Stomach (tissue), 9 donors: ENCODE results near the gene AGGF1. TPM values are rescaled to one million over a fixed set of nuclear protein-coding genes. Genes with fewer than 3 reads are reported as not detected.
A peak's percentile ranks its signal among the peaks of the same experiment; 100 is the strongest.

Experiments used
- DNase-seq, 2 donors: peaks; one replicate each; pipeline versions ENCODE4 v3.0.0 to v3.0.0-alpha.2; 2013 to 2019
- H3K27ac ChIP-seq, 5 donors: fragments of 200-600 bp in 4 of 5; sonication (generic) in 4 of 5; one replicate each; pipeline ENCODE4 v1.5.1; 2013 to 2019; ENCODE audit warnings: mild to moderate bottlenecking in 1 of 5, moderate library complexity in 1 of 5
- H3K27me3 ChIP-seq, 3 donors: fragments of 200-600 bp; sonication (generic); one replicate each; pipeline ENCODE4 v1.5.1; 2017 to 2019; ENCODE audit warnings: mixed run types in 1 of 3
- H3K36me3 ChIP-seq, 4 donors: fragments of 200-600 bp; sonication (generic); 1 replicate in 3 of 4; 2 replicates in 1 of 4; pipeline ENCODE4 v1.5.1; 2016 to 2019
- H3K4me1 ChIP-seq, 4 donors: fragments of 200-600 bp; sonication (generic); one replicate each; pipeline ENCODE4 v1.5.1; 2016 to 2019
- H3K4me3 ChIP-seq, 4 donors: fragments of 200-600 bp; sonication (generic) in 3 of 4; one replicate each; pipeline ENCODE4 v1.5.1; 2016 to 2019; ENCODE audit warnings: mild to moderate bottlenecking in 1 of 4
- H3K9me3 ChIP-seq, 4 donors: fragments of 200-600 bp; sonication (generic); one replicate each; pipeline ENCODE4 v1.5.1; 2016 to 2019
- EP300 ChIP-seq: sonication (generic); formaldehyde crosslinking; IDR thresholded peaks from one replicate; pipeline ENCODE4 v1.6.1; 2017; ENCODE audit warnings: antibody characterized with exemption
- POLR2A ChIP-seq, 4 donors: fragments of 450-650 bp; IDR thresholded peaks; one replicate each; pipeline ENCODE4 v1.6.1; 2016; ENCODE audit warnings: antibody characterized with exemption in 4 of 4, control low read depth in 2 of 4, mild to moderate bottlenecking in 1 of 4, moderate library complexity in 1 of 4
- POLR2AphosphoS5 ChIP-seq, 3 donors: sonication (generic); formaldehyde crosslinking; IDR thresholded peaks; one replicate each; pipeline ENCODE4 v1.6.1; 2016; ENCODE audit warnings: antibody characterized with exemption in 3 of 3
- WGBS, 5 donors: extraction: QIAGEN DNeasy Blood & Tissue Kit in 3 of 5; methylation state at CpG; one replicate each; pipeline versions ENCODE4 v1.1.5 to v1.1.7; 2013 to 2018; 5-methylcytosine and 5-hydroxymethylcytosine counted together
- intact Hi-C: fragments of 100-400 bp; cut with DNase I; formaldehyde crosslinking; loops from one replicate; pipeline ENCODE4 v1.15.1; 2023; ENCODE audit warnings: low total_unique reads
- polyA plus RNA-seq, 3 donors: library from polyadenylated mRNA; stranded (reverse); fragments of 200-250 nt; gene quantifications; one replicate each; pipeline ENCODE4 v1.2.3, GENCODE V29; 2013
- total RNA-seq, 5 donors: library from RNA; depleted of rRNA; stranded (reverse); fragments of >200 nt; gene quantifications; one replicate each; pipeline versions ENCODE4 v1.1.0 to v1.2.3, GENCODE V29; 2014 to 2016
- TF ChIP-seq, protein P1 (sequence below), 7 experiments: fragments of 450-650 bp in 4 of 7; fragments of 200-600 bp in 3 of 7; sonication (generic) in 3 of 7; IDR thresholded peaks; one replicate each; pipeline ENCODE4 v1.5.1; 2016 to 2019; ENCODE audit warnings: antibody characterized with exemption in 7 of 7, control low read depth in 2 of 7, mild to moderate bottlenecking in 1 of 7
- donor health status: healthy with polysubstance abuse.
- donor health status: Bipolar disorder and iron deficiency.
- donor health status: healthy.

Gene AGGF1
- total and polyA plus RNA-seq, 8 donors = 6.5 to 28.1 (median 11.2) TPM

DNA sequence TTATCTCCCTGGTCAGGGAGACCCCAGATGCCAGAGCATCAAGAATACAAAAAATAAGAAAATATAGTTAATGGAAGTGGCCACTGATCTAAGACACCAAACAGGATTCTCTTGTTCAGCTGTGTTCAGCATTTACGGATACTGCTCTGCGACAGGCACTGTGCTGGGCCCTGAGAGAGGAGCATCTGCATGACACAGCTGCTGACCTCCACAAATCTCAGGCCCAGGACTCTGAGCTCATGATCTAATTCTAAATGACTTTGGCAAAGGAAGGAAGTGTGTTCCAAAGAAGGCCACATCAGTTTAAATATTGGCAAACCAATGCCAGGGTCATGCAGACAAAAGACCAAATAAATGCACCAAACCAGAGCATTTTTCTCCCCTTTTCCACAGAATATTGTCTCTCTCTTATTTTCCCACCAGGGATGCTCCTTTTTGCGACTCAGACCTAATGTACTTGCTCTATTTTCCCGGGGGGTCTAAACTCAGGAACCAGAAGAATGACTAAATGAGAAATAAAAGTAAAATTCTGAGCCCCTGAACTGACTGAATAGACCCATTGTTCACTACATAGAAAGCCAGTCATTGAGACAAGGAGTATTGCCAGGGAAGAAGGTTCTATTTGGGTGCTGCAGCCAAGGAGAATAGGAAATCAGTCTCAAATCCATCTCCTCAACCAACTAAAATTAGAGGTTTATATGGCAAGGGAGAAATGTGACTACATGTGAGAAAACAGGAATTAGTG is 1.4 kb upstream of the AGGF1 start:
- 85 to 98% (median 96%) methylated on average over 4 of the region's 4 CpGs for WGBS, 5 donors
- peaks cover 0 to 6% (median 0%) of the 10 kb centered on the region in 4 donors for H3K9me3 ChIP-seq
- H3K4me1 ChIP-seq = peaks cover 18 to 38% (median 28%) of the 10 kb centered on the region in 4 donors
- no peak for DNase-seq
- no peaks in the 10 kb centered on the region for H3K36me3 ChIP-seq
- TF ChIP-seq POLR2A (IDR thresholded peaks at IDR 0.05) (no peak), POLR2AphosphoS5 (IDR thresholded peaks at IDR 0.05) (no peak), EP300 (no peak)
- TF ChIP-seq, protein P1, sequence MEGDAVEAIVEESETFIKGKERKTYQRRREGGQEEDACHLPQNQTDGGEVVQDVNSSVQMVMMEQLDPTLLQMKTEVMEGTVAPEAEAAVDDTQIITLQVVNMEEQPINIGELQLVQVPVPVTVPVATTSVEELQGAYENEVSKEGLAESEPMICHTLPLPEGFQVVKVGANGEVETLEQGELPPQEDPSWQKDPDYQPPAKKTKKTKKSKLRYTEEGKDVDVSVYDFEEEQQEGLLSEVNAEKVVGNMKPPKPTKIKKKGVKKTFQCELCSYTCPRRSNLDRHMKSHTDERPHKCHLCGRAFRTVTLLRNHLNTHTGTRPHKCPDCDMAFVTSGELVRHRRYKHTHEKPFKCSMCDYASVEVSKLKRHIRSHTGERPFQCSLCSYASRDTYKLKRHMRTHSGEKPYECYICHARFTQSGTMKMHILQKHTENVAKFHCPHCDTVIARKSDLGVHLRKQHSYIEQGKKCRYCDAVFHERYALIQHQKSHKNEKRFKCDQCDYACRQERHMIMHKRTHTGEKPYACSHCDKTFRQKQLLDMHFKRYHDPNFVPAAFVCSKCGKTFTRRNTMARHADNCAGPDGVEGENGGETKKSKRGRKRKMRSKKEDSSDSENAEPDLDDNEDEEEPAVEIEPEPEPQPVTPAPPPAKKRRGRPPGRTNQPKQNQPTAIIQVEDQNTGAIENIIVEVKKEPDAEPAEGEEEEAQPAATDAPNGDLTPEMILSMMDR (IDR thresholded peaks at IDR 0.05) = no peak
- no peaks in the 10 kb centered on the region for H3K27me3 ChIP-seq
- intact Hi-C loops = no loop called here
- H3K27ac ChIP-seq = no peak overlapping the region
- H3K4me3 ChIP-seq = no peak overlapping the region

- Histone ChIP-seq H3K27ac (peak overlapping the region in 4 of 5 donors; percentile 93 to 96 (median 94)), H3K4me1 (peaks cover 18 to 40% (median 29%) of the 10 kb centered on the region in 4 donors), H3K9me3 (peaks cover 0 to 6% (median 0%) of the 10 kb centered on the region in 4 donors), H3K36me3 (peaks cover 0 to 4% (median 1%) of the 10 kb centered on the region in 4 donors), H3K4me3 (peak overlapping the region; percentile 70 to 98 (median 87)), H3K27me3 (no peaks in the 10 kb centered on the region)
- no peak for DNase-seq
- intact Hi-C loops = no loop called here
- WGBS, 5 donors = 95 to 100% (median 95%) methylated on average over 2 of the region's 2 CpGs
- TF ChIP-seq POLR2A (IDR thresholded peaks at IDR 0.05) = no peak
- TF ChIP-seq POLR2AphosphoS5 (IDR thresholded peaks at IDR 0.05) = no peak
- TF ChIP-seq EP300 = no peak
- TF ChIP-seq, protein P1 (IDR thresholded peaks at IDR 0.05) = no peak
Observed at GRCh38 chr5:77029376-77029885, 773 bp upstream of the AGGF1 start.

GRCh38 chr5:77031891-77032290 is 1.7 kb downstream of the AGGF1 start:
- Histone ChIP-seq H3K27ac (no peak overlapping the region), H3K27me3 (no peaks in the 10 kb centered on the region), H3K9me3 (peaks cover 0 to 6% (median 0%) of the 10 kb centered on the region in 4 donors), H3K4me3 (peak overlapping the region in 2 of 4 donors; percentile 70 to 80), H3K36me3 (peaks cover 0 to 29% (median 26%) of the 10 kb centered on the region in 4 donors), H3K4me1 (peaks cover 18 to 40% (median 29%) of the 10 kb centered on the region in 4 donors)
- intact Hi-C loops = no loop called here
- DNase-seq = no peak
- TF ChIP-seq EP300 = no peak
- no peak for TF ChIP-seq POLR2A (IDR thresholded peaks at IDR 0.05)
- TF ChIP-seq, protein P1 (IDR thresholded peaks at IDR 0.05) = no peak
- TF ChIP-seq POLR2AphosphoS5 (IDR thresholded peaks at IDR 0.05) = no peak
- 81 to 89% (median 84%) methylated on average over 3 of the region's 3 CpGs for WGBS, 5 donors

GRCh38 chr5:77032635-77033034 is 2.4 kb downstream of the AGGF1 start:
- 77 to 79% (median 78%) methylated on average over 4 of the region's 4 CpGs for WGBS, 5 donors
- Histone ChIP-seq H3K4me1 (peaks cover 18 to 40% (median 29%) of the 10 kb centered on the region in 4 donors), H3K4me3 (no peak overlapping the region), H3K27me3 (no peaks in the 10 kb centered on the region), H3K9me3 (peaks cover 0 to 6% (median 0%) of the 10 kb centered on the region in 4 donors), H3K36me3 (peaks cover 0 to 36% (median 33%) of the 10 kb centered on the region in 4 donors), H3K27ac (no peak overlapping the region)
- intact Hi-C loops = no loop called here
- TF ChIP-seq, protein P1 (IDR thresholded peaks at IDR 0.05) = no peak
- TF ChIP-seq POLR2A (IDR thresholded peaks at IDR 0.05) (no peak), EP300 (no peak), POLR2AphosphoS5 (IDR thresholded peaks at IDR 0.05) (no peak)
- DNase-seq = no peak
